Suppressor macrophage treated with lipopolysaccharide for 1 hour (primary cell): ENCODE results near the gene IFNL2.
"Not testable (repeated sequence)": the region's sequence is repeated elsewhere in the genome, so short reads cannot be mapped to it uniquely, and the experiment has no call there.

ENCODE experiments used
- DNase-seq, 3 donors: peaks; one replicate each; pipeline ENCODE4 v3.0.0-alpha.2; 2020 to 2022

The IFNL2 gene

DNA sequence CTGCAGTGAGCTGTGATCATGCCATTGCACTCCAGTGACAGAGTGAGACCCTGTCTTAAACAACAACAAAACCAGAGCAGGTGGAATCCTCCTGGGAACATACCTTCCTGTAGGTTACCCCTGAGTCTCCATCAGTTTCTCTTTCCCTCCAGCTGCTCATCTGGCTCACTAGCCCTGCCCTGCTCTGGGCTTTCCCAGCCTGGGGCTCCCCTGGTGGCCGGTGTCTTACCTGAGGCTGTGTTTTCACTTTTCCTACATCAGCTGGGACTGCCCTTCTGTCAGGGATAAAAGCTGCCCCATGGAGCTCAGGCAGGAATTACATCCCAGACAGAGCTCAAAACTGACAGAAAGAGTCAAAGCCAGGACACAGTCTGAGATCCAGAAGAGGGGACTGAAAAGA lies at the start of gene IFNL2:
Gene IFNL2, plus strand, starts transcription at position 312 of the 400 bp plus-strand sequence. CDS start 173 bp downstream, outside the sequence.
- not testable (repeated sequence) for DNase-seq

DNA sequence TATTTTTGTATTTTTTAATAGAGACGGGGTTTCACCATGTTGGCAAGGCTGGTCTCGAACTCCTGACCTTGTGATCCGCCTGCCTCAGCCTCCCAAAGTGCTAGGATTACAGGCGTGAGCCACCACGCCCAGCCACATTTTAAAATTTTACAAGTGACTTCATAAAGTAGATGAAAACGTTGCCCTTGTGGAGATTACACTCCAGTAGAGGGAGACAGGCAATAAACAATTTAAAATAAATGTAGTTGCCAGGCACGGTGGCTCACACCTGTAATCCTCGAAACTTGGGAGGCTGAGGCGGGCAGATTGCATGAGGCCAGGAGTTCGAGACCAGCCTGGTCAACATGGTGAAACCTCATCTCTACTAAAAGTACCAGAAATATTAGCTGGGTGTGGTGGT lies 49.1 kb upstream of the IFNL2 start:
- DNase-seq = not testable (repeated sequence)

DNA sequence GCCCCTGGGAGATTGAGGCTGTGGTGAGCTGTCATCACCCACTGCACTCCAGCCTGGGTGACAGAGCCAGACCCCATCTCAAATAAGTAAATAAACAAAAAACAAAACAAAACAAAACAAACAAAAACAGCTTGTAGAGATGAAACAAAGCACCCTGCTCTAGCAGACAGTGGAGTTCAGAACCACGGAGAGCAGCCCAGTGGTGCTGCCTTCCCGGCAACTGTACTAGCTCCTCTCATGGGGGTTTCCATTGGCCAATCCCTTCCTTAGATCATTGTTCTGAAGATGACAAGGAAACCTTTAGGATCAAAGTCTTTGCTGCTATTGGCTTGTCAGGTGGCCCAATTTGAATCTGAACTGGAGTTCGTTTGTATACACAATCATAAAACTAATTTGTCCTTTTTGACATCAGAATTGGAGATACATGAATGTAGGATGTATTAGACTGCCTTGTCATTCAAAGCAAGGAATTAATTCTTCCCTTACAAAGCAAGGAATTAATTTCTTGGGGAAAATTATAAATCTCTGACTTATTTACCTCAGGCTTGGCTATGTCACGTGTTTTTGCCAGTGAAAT lies 44.4 kb upstream of the IFNL2 start:
- DNase-seq = peak; percentile 55 to 72 (median 58)

DNA sequence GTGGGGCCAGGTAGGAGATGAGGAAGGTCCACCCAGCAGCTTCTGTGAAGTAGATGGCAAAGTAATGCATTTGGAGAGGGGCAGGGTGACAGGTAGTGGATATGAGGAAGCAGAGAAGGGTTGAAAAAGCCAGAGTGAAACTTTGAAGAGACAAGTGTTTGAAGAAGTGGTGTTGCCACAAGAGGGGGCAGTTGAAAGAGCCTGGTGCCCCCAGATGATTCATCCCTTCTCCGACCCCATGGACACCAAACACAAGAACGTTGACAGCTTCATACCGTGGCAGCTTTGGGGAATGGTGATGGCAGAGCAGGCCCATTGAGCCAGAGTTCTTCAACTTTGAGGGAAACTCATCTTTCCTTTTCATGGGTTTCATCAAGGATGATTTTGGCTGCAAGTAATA lies 43.3 kb upstream of the IFNL2 start:
- DNase-seq = no peak

DNA sequence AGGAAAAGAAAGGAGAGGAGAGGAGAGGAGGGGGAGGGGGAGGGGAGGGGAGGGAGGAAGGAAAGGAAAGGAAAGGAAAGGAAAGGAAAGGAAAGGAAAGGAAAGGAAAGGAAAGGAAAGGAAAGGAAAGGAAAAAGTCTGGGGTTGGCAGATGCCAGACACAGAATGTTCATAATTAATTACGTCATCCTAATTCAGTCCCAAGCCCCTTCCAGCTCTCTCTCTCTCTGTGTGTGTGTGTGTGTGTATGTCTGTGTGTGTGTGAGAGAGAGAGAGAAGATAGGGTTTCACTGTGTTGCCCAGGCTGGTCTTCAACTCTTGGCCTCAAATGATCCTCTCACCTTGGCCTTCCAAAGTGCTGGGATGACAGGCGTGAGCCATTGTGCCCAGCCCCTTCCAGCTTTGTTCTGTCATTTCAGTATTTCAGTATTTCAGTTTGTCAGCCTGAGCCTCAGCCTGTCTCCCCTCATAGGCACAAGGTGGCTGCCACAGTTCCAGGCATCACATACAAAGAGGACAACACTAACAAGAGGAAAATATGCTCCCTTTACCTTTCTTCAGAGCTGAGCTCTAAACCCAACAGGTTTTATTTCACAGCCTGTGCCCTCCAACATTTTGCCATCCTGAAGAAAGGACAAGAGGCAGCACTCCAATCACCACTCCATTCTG lies 38.0 kb upstream of the IFNL2 start:
- DNase-seq = no peak

GRCh38 chr19:39232708-39233107 lies 35.5 kb upstream of the IFNL2 start:
- no peak for DNase-seq

GRCh38 chr19:39236527-39236926 lies 31.7 kb upstream of the IFNL2 start:
- DNase-seq = no peak

DNA sequence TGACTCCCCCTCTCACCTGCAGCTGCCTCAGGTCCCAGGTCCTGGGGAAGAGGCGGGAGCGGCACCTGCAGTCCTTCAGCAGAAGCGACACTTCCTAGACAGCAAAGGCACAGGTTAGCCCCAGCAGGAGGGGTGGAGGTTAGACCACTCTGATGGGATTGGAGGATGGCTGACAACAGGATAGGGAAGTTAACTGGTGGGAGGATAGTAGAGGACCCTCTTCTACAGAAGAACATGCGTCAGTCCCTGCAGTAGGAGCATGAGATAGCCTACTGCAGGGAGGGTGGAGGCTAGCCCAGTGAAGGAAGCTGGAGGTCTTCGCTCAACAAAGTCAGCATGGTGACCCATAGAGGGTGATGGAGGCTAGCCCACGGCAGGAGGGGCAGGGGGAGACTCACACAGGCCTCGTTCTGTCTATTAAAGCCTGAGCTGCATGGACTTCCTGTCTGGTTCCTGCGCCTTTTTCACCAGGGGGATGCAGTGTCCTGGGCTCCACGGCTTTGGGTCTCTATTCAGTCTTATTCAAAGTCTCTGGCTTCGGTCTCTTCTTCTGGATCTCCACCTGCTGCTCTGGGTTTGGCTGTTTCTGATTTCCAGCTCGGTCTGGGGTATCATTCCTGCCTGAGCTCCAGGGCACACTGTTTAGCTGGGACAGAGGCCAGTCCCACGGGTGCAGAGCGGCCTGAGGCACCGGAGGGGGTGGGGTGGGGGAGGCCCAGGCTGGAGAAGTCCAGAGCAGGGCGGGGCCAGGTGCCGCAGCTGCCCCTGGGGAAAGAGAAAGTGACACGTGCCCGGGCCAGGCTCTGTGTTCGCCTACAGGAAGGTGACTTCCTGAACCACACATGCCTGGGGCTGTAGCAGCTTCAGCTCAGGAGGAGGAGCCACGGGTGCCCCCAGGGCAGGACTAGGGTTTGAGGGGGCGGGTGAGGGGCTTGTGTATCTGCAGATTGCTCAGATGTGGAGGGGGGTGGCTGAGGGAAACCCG lies 30.7 kb upstream of the IFNL2 start:
- DNase-seq = peak in 2 of 3 donors; percentile 23 to 35

DNA sequence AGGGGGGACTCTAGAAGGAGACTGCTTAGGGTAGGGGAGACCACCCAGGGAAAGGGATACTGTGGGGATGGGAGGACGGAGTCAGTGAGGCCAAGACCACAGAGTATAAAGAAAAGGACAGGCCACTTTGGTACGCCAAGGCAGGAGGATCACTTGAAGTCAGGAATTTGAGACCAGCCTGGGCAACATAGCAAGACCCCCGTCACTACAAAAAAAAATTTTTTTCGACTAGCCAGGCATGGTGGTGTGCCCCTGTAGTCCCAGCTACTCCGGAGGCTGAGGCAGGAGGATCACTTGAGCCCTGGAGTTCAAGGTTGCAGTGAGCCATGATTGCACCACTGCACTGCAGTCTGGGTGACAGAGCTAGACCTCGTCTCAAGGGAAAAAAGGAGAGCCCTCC lies 30.0 kb upstream of the IFNL2 start:
- no peak for DNase-seq

DNA sequence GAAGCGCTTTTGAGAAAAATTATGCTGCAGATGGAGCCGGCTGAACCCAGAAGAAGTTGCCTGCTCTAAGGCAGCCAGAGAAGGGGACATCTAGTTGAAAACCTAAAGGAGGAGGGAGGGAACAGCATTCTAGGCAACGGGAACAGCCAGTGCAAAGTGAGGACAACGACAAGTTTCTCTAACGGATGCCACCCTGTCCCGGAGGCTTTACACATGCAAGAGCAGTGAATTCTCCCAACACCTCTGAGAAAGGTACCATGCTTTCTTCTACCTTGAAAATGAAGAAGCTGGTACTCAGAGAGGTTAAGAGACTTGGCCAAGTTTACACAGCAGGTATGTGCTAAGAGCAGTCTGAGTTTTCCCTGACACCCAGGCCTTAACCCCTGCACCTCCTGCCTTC lies 29.3 kb upstream of the IFNL2 start:
- no peak for DNase-seq

GRCh38 chr19:39240421-39240820 lies 27.8 kb upstream of the IFNL2 start:
- DNase-seq = no peak

DNA sequence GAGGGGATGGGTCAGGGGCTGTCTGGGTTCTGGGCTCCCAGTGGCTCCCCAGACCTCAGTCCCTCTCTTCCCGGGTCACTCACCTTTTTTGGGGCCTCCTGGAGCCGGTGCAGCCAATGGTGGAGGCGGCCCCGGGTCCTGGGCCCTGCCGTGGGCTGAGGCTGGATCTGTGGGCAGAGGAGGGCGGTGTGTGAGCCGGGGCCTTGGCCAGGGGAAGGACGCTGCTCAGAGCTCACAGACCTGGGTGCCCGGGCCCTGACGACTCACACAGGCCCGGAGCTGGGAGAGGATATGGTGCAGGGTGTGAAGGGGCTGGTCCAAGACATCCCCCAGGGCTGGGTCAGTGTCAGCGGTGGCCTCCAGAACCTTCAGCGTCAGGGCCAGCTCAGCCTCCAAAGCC lies 24.5 kb upstream of the IFNL2 start:
- not testable (repeated sequence) for DNase-seq

DNA sequence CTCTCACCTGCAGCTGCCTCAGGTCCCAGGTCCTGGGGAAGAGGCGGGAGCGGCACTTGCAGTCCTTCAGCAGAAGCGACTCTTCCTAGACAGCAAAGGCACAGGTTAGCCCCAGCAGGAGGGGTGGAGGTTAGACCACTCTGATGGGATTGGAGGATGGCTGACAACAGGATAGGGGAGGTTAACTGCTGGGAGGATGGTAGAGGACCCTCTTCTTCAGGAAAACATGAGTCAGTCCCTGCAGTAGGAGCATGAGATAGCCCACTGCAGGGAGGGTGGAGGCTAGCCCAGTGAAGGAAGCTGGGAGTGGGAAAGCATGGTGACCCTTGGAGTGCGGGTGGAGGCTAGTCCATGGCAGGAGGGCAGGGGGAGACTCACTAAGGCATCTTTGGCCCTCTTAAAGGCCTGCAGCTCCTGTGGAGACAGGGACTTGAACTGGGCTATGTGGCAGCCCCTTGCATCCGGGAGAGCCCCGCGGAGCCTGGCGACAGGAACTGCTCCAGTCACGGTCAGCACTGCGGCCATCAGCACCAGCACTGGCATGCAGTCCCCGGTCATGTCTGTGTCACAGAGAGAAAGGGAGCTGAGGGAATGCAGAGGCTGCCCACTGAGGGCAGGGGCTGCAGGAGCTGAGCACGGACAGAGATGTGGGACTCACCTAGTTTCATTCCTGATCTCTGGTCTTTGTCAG lies 23.6 kb upstream of the IFNL2 start, which contains the start of gene IFNL3:
Gene IFNL3, minus strand, starts transcription at position 597 of the 691 bp plus-strand sequence. Its CDS starts 39 bp downstream, at position 558.
- DNase-seq = not testable (repeated sequence)

DNA sequence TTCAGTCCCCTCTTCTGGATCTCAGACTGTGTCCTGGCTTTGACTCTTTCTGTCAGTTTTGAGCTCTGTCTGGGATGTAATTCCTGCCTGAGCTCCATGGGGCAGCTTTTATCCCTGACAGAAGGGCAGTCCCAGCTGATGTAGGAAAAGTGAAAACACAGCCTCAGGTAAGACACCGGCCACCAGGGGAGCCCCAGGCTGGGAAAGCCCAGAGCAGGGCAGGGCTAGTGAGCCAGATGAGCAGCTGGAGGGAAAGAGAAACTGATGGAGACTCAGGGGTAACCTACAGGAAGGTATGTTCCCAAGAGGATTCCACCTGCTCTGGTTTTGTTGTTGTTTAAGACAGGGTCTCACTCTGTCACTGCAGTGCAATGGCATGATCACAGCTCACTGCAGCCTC lies 23.0 kb upstream of the IFNL2 start:
- DNase-seq = not testable (repeated sequence)

- peak in 1 of 3 donors; percentile 11 for DNase-seq
These were observed 21.1 kb upstream of the IFNL2 start for GRCh38 chr19:39246951-39247669.

- DNase-seq = peak in 2 of 3 donors; percentile 30 to 42
These were observed 20.2 kb upstream of the IFNL2 start for GRCh38 chr19:39247701-39248664.

- DNase-seq = no peak
These were observed 19.4 kb upstream of the IFNL2 start, which contains the start of gene IFNL4 for GRCh38 chr19:39248806-39249205. TSS of gene IFNL4 (minus strand) at chr19:39248856.

GRCh38 chr19:39251081-39251480 lies 17.1 kb upstream of the IFNL2 start:
- no peak for DNase-seq

DNA sequence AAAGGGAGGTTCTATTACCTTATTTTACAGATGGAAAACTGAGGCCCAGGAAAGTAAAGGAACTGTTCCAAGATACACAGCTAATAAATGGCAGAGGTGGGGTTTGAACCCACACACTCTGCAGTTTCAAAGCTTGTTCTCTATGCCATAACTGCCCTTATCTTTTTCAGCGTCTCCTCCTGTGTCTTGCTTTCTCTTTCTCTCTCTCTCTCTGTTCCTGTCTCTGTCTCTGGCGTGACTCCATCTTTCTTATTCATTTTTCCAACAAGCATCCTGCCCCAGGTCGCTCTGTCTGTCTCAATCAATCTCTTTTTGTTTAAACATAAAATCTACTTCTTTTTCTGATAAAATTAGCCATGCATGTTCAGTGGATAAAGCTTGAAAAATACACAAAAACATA lies 16.4 kb upstream of the IFNL2 start:
- DNase-seq = no peak

GRCh38 chr19:39252458-39252857 lies 15.7 kb upstream of the IFNL2 start:
- DNase-seq = no peak
